GM12878 (cell line): ENCODE data around the gene CRAT. TPM values are rescaled to one million over a fixed set of nuclear protein-coding genes. Genes with fewer than 3 reads are reported as not detected.

ENCODE experiments used
- ATAC-seq: fragments of 200-7000 bp; cut with Tn5 transposase; 3 replicates; pipeline ENCODE4 v1.9.1; 2020; ENCODE audit warnings: mild to moderate bottlenecking, moderate library complexity
- BruUV-seq: library from RNA; stranded (reverse); fragments of 400-500 nt; replicated peaks from 2 replicates; lab custom pipeline; 2021; lab: Mats Ljungman, UMichigan
- CTCF ChIA-PET: fragments of 300-600 bp; sonication (Branson Sonifier 250); formaldehyde crosslinking; extraction: SDS; loops from one replicate; lab custom pipeline; 2021; ENCODE audit warnings: inconsistent platforms; lab: Yijun Ruan, JAX
- POLR2A ChIA-PET: fragments of 350-600 bp; formaldehyde crosslinking; extraction: SDS; loops from one replicate; lab custom pipeline; 2021; ENCODE audit warnings: inconsistent platforms; lab: Charles Lee
- RAD21 ChIA-PET: fragments of 300-600 bp; sonication (Branson Sonifier 250); formaldehyde crosslinking; loops from one replicate; lab custom pipeline; 2023; ENCODE audit warnings: antibody characterized with exemption; ENCODE audit not compliant: unreplicated experiment; lab: Charles Lee
- SMC1A ChIA-PET: fragments of 300-600 bp; sonication (Branson Sonifier 250); formaldehyde crosslinking; loops from one replicate; lab custom pipeline; 2023; ENCODE audit not compliant: unreplicated experiment, uncharacterized antibody; lab: Charles Lee
- DNase-seq: peaks from one replicate; pipeline ENCODE4 v3.0.0-alpha.2; 2011; ENCODE audit warnings: low read depth, low spot score
- FAIRE-seq: peaks from 3 replicates; lab custom pipeline; 2011; peaks lifted over from hg19 to GRCh38; lab: Jason Lieb, UNC
- H2AFZ ChIP-seq: 2 replicates; pipeline ENCODE4 v1.6.0; 2011; ENCODE audit warnings: low read depth, low read length, control low read depth; ENCODE audit not compliant: control insufficient read depth
- H3K27ac ChIP-seq: 2 replicates; pipeline ENCODE4 v1.5.1; 2011; ENCODE audit warnings: control low read depth; ENCODE audit not compliant: control insufficient read depth, insufficient read depth
- H3K27me3 ChIP-seq, 2 experiments: replicated peaks in 1 of 2; 2 replicates each; pipeline versions ENCODE4 v1.6.0 to v1.6.1; 2011; ENCODE audit warnings: low read length in 1 of 2; ENCODE audit not compliant: control insufficient read depth in 2 of 2, insufficient read depth in 2 of 2
- H3K36me3 ChIP-seq, 2 experiments: 2 replicates each; pipeline ENCODE4 v1.5.1; 2011; ENCODE audit warnings: low read length in 1 of 2; ENCODE audit not compliant: control insufficient read depth in 2 of 2, insufficient read depth in 2 of 2
- H3K4me1 ChIP-seq: 2 replicates; pipeline ENCODE4 v1.6.1; 2011; ENCODE audit warnings: mild to moderate bottlenecking, low read length, moderate library complexity, mixed read lengths; ENCODE audit not compliant: control insufficient read depth, insufficient read depth
- H3K4me2 ChIP-seq: 2 replicates; pipeline ENCODE4 v1.6.0; 2011; ENCODE audit warnings: control low read depth; ENCODE audit not compliant: control insufficient read depth, insufficient read depth
- H3K4me3 ChIP-seq: fragments of 200-600 bp; sonication (generic); 2 replicates; pipeline ENCODE4 v1.5.1; 2016
- H3K79me2 ChIP-seq: 2 replicates; pipeline ENCODE4 v1.6.0; 2011; ENCODE audit warnings: low read length; ENCODE audit not compliant: control insufficient read depth, insufficient read depth
- H3K9ac ChIP-seq: 2 replicates; pipeline ENCODE4 v1.8.0; 2011; ENCODE audit warnings: low read length, control low read depth, mixed read lengths; ENCODE audit not compliant: control insufficient read depth, insufficient read depth
- H3K9me3 ChIP-seq: replicated peaks from 3 replicates; pipeline ENCODE4 v1.5.1; 2011; ENCODE audit warnings: mild to moderate bottlenecking, low read length; ENCODE audit not compliant: control insufficient read depth, insufficient read depth
- H4K20me1 ChIP-seq: 2 replicates; pipeline ENCODE4 v1.6.0; 2011; ENCODE audit not compliant: control insufficient read depth, insufficient read depth
- BHLHE40 ChIP-seq, 2 experiments: fragments of 450-650 bp in 1 of 2; IDR thresholded peaks; 2 replicates each; pipeline ENCODE4 v1.6.1; 2011 to 2017; ENCODE audit warnings: low read depth in 2 of 2, borderline replicate concordance in 1 of 2, improper control_type of control experiment in 1 of 2, low read length in 1 of 2, mild to moderate bottlenecking in 1 of 2
- CTCF ChIP-seq, 3 experiments: IDR thresholded peaks in 2 of 3; conservative IDR thresholded peaks in 1 of 3; 2 replicates each; pipeline ENCODE4 v1.5.1; 2011; ENCODE audit warnings: low read depth in 3 of 3, low read length in 3 of 3, mild to moderate bottlenecking in 3 of 3, control low read depth in 2 of 3, moderate library complexity in 2 of 3, inconsistent platforms in 1 of 3, mixed read lengths in 1 of 3; ENCODE audit not compliant: control insufficient read depth in 2 of 3, insufficient read depth in 1 of 3; ENCODE audit errors: extremely low read depth in 1 of 3
- IRF4 ChIP-seq: IDR thresholded peaks from 2 replicates; pipeline ENCODE4 v1.6.1; 2011; ENCODE audit warnings: low read depth, low read length
- KLF5 ChIP-seq: fragments of 450-650 bp; IDR thresholded peaks from 2 replicates; pipeline ENCODE4 v1.6.1; 2014; ENCODE audit warnings: mild to moderate bottlenecking; ENCODE audit not compliant: partially characterized antibody
- LARP7 ChIP-seq: fragments of 450-650 bp; IDR thresholded peaks from 2 replicates; pipeline ENCODE4 v1.6.1; 2017; ENCODE audit warnings: mild to moderate bottlenecking
- MAX ChIP-seq: IDR thresholded peaks from 2 replicates; pipeline ENCODE4 v1.6.1; 2012; ENCODE audit warnings: low read depth, low read length, improper control_type of control experiment
- MYB ChIP-seq: fragments of 150-350 bp; IDR thresholded peaks from 2 replicates; pipeline ENCODE4 v1.6.1; 2014; ENCODE audit warnings: mild to moderate bottlenecking, low read depth, low read length, borderline replicate concordance
- RAD21 ChIP-seq: IDR thresholded peaks from 2 replicates; pipeline ENCODE4 v1.6.1; 2011; ENCODE audit warnings: mild to moderate bottlenecking, low read depth, low read length, moderate library complexity; ENCODE audit not compliant: insufficient read depth
- RB1 ChIP-seq: fragments of 450-650 bp; formaldehyde crosslinking; IDR thresholded peaks from 2 replicates; pipeline ENCODE4 v1.6.1; 2017; ENCODE audit warnings: mild to moderate bottlenecking, borderline replicate concordance
- RBBP5 ChIP-seq: fragments of 200-600 bp; sonication (generic); conservative IDR thresholded peaks from 2 replicates; pipeline ENCODE4 v1.6.1; 2016
- RELA ChIP-seq: fragments of 450-650 bp; IDR thresholded peaks from 2 replicates; pipeline ENCODE4 v1.8.0; 2014; ENCODE audit warnings: borderline replicate concordance; ENCODE audit not compliant: partially characterized antibody
- SMAD5 ChIP-seq: IDR thresholded peaks from 2 replicates; pipeline ENCODE4 v1.6.1; 2016; ENCODE audit warnings: antibody characterized with exemption, low read depth
- SMARCA5 ChIP-seq: fragments of 450-650 bp; IDR thresholded peaks from 2 replicates; pipeline ENCODE4 v1.6.1; 2017; ENCODE audit warnings: mild to moderate bottlenecking
- SMC3 ChIP-seq: IDR thresholded peaks from 2 replicates; pipeline ENCODE4 v1.6.1; 2011; ENCODE audit warnings: low read length, improper control_type of control experiment, borderline replicate concordance
- SPI1 ChIP-seq: IDR thresholded peaks from 2 replicates; pipeline ENCODE4 v1.6.1; 2011; ENCODE audit warnings: low read depth, mild to moderate bottlenecking, low read length, moderate library complexity, borderline replicate concordance; ENCODE audit not compliant: insufficient read depth
- SREBF2 ChIP-seq: IDR thresholded peaks from 2 replicates; pipeline ENCODE4 v1.6.1; 2012; ENCODE audit warnings: mild to moderate bottlenecking, low read length
- TBL1XR1 ChIP-seq: IDR thresholded peaks from 2 replicates; pipeline ENCODE4 v1.6.1; 2012; ENCODE audit warnings: low read depth, low read length, improper control_type of control experiment
- TCF12 ChIP-seq: IDR thresholded peaks from 2 replicates; pipeline ENCODE4 v1.6.1; 2011; ENCODE audit warnings: low read depth, mild to moderate bottlenecking, low read length
- ZBTB33 ChIP-seq: fragments of 450-650 bp; IDR thresholded peaks from 2 replicates; pipeline ENCODE4 v1.6.1; 2017; ENCODE audit warnings: mild to moderate bottlenecking
- WGBS: methylation state at CpG from one replicate; pipeline ENCODE4 v1.1.6; 2016; ENCODE audit warnings: low lambda C conversion rate; ENCODE audit not compliant: insufficient replicate concordance, insufficient coverage; ENCODE audit errors: missing lambda C conversion rate; 5-methylcytosine and 5-hydroxymethylcytosine counted together
- in situ Hi-C: fragments of 300-500 bp; cut with MboI; formaldehyde crosslinking; loops from 9 replicates; pipeline ENCODE4 v1.14.3; 2018; ENCODE audit warnings: mixed read lengths
- intact Hi-C: fragments of 100-400 bp; cut with micrococcal nuclease; formaldehyde crosslinking; loops from one replicate; pipeline ENCODE4 v1.14.2; 2022; ENCODE audit not compliant: unreplicated experiment
- polyA plus RNA-seq, 11 experiments: library from polyadenylated mRNA; depleted of rRNA in 4 of 11; unstranded in 6 of 11; stranded (reverse) in 5 of 11; fragments of >200 nt; fragmentation: Nextera tagmentation in 4 of 11; fragmentation: Illumina TruSeq in 1 of 11; extraction: Ambion mirVana in 4 of 11; extraction: Trizol in 1 of 11; gene quantifications; 1 replicate in 1 of 11; 2 replicates in 10 of 11; pipeline versions ENCODE4 v1.2.1 to v1.2.3, GENCODE V29; 2011 to 2016; ENCODE audit warnings: inconsistent platforms in 2 of 11, missing spikeins in 2 of 11, low read depth in 1 of 11
- total RNA-seq, 4 experiments: library from RNA; depleted of rRNA in 3 of 4; stranded (reverse); fragments of >200 nt in 3 of 4; fragmentation: Illumina TruSeq in 1 of 4; extraction: Trizol in 1 of 4; gene quantifications; 2 replicates each; pipeline versions ENCODE4 v1.2.1 to v1.2.3, GENCODE V29; 2013 to 2021

Gene CRAT
- total and polyA plus RNA-seq, 10 of the 15 experiments (the other 5 are each of a cell fraction or from before 2014, with no cell fraction given): 0.10 to 3.4 (median 1.8) TPM

GRCh38 chr9:129131300-129132145 lies 20.9 kb upstream of the CRAT start:
- DNase-seq: no peak
- Histone ChIP-seq H3K36me3 (peaks cover 16 to 22% of the 10 kb centered on the region in 2 experiments), H3K79me2 (no peaks in the 10 kb centered on the region), H3K4me1 (no peaks in the 10 kb centered on the region), H2AFZ (no peak overlapping the region), H3K27me3 (no peaks in the 10 kb centered on the region), H3K4me3 (no peak overlapping the region), H3K27ac (no peak overlapping the region; the same call in 1 of the 2 replicates), H4K20me1 (no peaks in the 10 kb centered on the region), H3K9me3 (no peaks in the 10 kb centered on the region), H3K4me2 (no peak overlapping the region), H3K9ac (no peak overlapping the region)
- FAIRE-seq: peak; percentile 86
- ChIA-PET CTCF (interaction anchor here (0.6 to 11.5 kb wide), 36 partner anchors 9 to 659 kb away, joined by 3 to 175 read pairs (median 5); partner anchors contain the start of genes C9orf50, DOLPP1, ENDOG and NTMT1), SMC1A (interaction anchor here (0.7 to 4.0 kb wide), 23 partner anchors 9 to 497 kb away, joined by 3 to 50 read pairs (median 4); partner anchors contain the start of genes DOLPP1 and NTMT1), POLR2A (interaction anchor here (0.5 to 1.4 kb wide), 7 partner anchors 9 to 1721 kb away, joined by 3 to 7 read pairs (median 3); partner anchors contain the start of gene NTMT1), RAD21 (interaction anchor here (0.6 to 2.9 kb wide), 23 partner anchors 9 to 497 kb away, joined by 3 to 37 read pairs (median 4); partner anchors contain the start of genes DOLPP1, IER5L and NTMT1)
- WGBS: 39% methylated on average over 13 of the region's 13 CpGs
- intact Hi-C loops: no loop called here
- peak; percentile 100 for ATAC-seq
- no TSS peak for BruUV-seq
- in situ Hi-C loops: loop anchor here (5.0 kb wide), 2 partner anchors 481 to 651 kb away; no protein-coding TSS in a partner anchor
- TF ChIP-seq MAX (no peak), IRF4 (0 out of 2 replicates have a peak, but pooled peaks have one; percentile 49), MYB (no peak), ZBTB33 (peak; percentile 49; the same call in 1 of the 2 replicates), TBL1XR1 (no peak), SREBF2 (no peak), SMC3 (peak; percentile 87), SPI1 (no peak), KLF5 (peak; percentile 42), SMARCA5 (peak; percentile 94), BHLHE40 (IDR thresholded peaks at IDR 0.05; ENCODE audit: borderline replicate concordance in 1 of 2, low read depth in 2 of 2, low read length in 1 of 2) (peak; percentile 3 to 44; a peak in 1 of 4 replicates), RBBP5 (no peak), RAD21 (peak; percentile 83), SMAD5 (no peak), RB1 (0 out of 2 replicates have a peak, but pooled peaks have one; percentile 19), RELA (peak; percentile 41), TCF12 (0 out of 2 replicates have a peak, but pooled peaks have one; percentile 55), LARP7 (0 out of 2 replicates have a peak, but pooled peaks have one; percentile 22), CTCF (IDR thresholded peaks at IDR 0.05 in 2 of 3, conservative IDR thresholded peaks at IDR 0.05 in 1 of 3; ENCODE audit: control insufficient read depth in 2 of 3, extremely low read depth in 1 of 3, insufficient read depth in 1 of 3, low read depth in 3 of 3, low read length in 3 of 3) (peak; percentile 98 to 99 (median 98); a peak in 5 of 6 replicates)
